Measurements from ENCODE around the gene ZNF160. TPM values are rescaled to one million over a fixed set of nuclear protein-coding genes. Genes with fewer than 3 reads are reported as not detected.

The ZNF160 gene
- total RNA-seq, 2 donors from 2014 or later: 25.2 to 30.4 TPM

GRCh38 chr19:53082929-53083328 lies 20.3 kb downstream of the ZNF160 start:
- H3K4me1 Mint-ChIP-seq (ENCODE audit: low read depth): no peaks in the 10 kb centered on the region

GRCh38 chr19:53079313-53079924 lies 23.8 kb downstream of the ZNF160 start:
- no peak for DNase-seq
- no peaks in the 10 kb centered on the region for H3K27me3 Mint-ChIP-seq (ENCODE audit: low read depth)
- ATAC-seq (replicated peaks in 1 of 2): no peak
- no peaks in the 10 kb centered on the region for H3K4me1 Mint-ChIP-seq (ENCODE audit: low read depth)
- H3K27ac Mint-ChIP-seq: no peak overlapping the region
- peaks cover 58 to 88% of the 10 kb centered on the region in 2 donors for H3K36me3 Mint-ChIP-seq (ENCODE audit: insufficient read depth in 2 of 2)
- H3K4me3 Mint-ChIP-seq: no peak overlapping the region
- H3K9me3 Mint-ChIP-seq: peaks cover 12 to 37% of the 10 kb centered on the region in 2 donors

More at GRCh38 chr19:53082929-53083328, 20.3 kb downstream of the ZNF160 start:
- no peak overlapping the region for H3K27ac Mint-ChIP-seq
- H3K9me3 Mint-ChIP-seq: peaks cover 10 to 25% of the 10 kb centered on the region in 2 donors
- H3K4me3 Mint-ChIP-seq: no peak overlapping the region
- DNase-seq (no peak), ATAC-seq (replicated peaks in 1 of 2) (no peak)
- peaks cover 62 to 83% of the 10 kb centered on the region in 2 donors for H3K36me3 Mint-ChIP-seq (ENCODE audit: insufficient read depth in 2 of 2)
- H3K27me3 Mint-ChIP-seq (ENCODE audit: low read depth): no peaks in the 10 kb centered on the region

GRCh38 chr19:53078668-53079067 lies 24.6 kb downstream of the ZNF160 start:
- no peak for ATAC-seq (replicated peaks in 1 of 2)
- Mint-ChIP-seq H3K4me3 (no peak overlapping the region), H3K27ac (no peak overlapping the region), H3K36me3 (ENCODE audit: insufficient read depth in 2 of 2) (peaks cover 56 to 86% of the 10 kb centered on the region in 2 donors), H3K4me1 (ENCODE audit: low read depth) (no peaks in the 10 kb centered on the region), H3K27me3 (ENCODE audit: low read depth) (no peaks in the 10 kb centered on the region), H3K9me3 (peaks cover 11 to 36% of the 10 kb centered on the region in 2 donors)
- no peak for DNase-seq

- no peak overlapping the region for H3K4me3 Mint-ChIP-seq
- peaks cover 12 to 41% of the 10 kb centered on the region in 2 donors for H3K9me3 Mint-ChIP-seq
- ATAC-seq (replicated peaks in 1 of 2): no peak
- peaks cover 60 to 91% of the 10 kb centered on the region in 2 donors for H3K36me3 Mint-ChIP-seq (ENCODE audit: insufficient read depth in 2 of 2)
- DNase-seq: peak in 1 of 2 donors; percentile 10
- H3K4me1 Mint-ChIP-seq (ENCODE audit: low read depth): no peaks in the 10 kb centered on the region
- no peak overlapping the region for H3K27ac Mint-ChIP-seq
- no peaks in the 10 kb centered on the region for H3K27me3 Mint-ChIP-seq (ENCODE audit: low read depth)
Measured at GRCh38 chr19:53076984-53077383, 26.2 kb downstream of the ZNF160 start.

DNA sequence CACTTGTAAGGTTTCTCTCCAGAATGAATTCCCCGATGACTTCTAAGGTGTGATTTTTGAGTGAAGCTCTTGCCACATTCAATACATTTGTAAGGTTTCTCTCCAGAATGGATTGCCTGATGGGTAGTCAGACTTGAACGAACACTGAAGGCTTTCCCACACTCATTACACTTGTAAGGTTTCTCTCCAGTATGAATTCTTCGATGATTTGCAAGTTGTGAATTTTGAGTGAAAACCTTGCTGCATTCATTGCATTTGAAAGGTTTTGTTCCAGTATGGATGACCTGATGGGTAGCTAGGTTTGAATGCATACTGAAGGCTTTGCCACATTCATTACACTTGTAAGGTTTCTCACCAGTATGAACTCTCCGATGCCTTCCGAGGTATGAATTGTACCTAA lies 34.4 kb downstream of the ZNF160 start:
- no peak for ATAC-seq (replicated peaks in 1 of 2)
- no peak for DNase-seq
- peaks cover 28 to 39% of the 10 kb centered on the region in 2 donors for H3K9me3 Mint-ChIP-seq
- peaks cover 45 to 72% of the 10 kb centered on the region in 2 donors for H3K36me3 Mint-ChIP-seq (ENCODE audit: insufficient read depth in 2 of 2)
- H3K27me3 Mint-ChIP-seq (ENCODE audit: low read depth): no peaks in the 10 kb centered on the region
- no peaks in the 10 kb centered on the region for H3K4me1 Mint-ChIP-seq (ENCODE audit: low read depth)
- H3K4me3 Mint-ChIP-seq: no peak overlapping the region
- peak overlapping the region; percentile 57 for H3K27ac Mint-ChIP-seq

DNA sequence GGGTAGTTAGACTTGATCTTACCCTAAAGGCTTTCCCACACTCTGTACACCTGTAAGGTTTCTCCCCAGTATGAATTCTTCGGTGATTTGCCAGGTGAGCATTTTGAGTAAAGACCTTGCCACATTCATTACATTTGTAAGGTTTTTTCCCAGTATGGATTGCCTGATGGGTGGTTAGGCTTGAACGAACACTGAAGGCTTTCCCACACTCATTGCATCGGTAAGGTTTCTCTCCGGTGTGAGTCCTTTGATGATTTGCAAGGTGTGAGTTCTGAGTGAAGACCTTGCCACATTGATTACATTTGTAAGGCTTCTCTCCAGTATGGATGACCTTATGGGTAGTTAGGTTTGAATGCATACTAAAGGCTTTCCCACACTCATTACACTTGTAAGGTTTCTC lies 35.0 kb downstream of the ZNF160 start:
- Mint-ChIP-seq H3K27ac (no peak overlapping the region), H3K4me3 (no peak overlapping the region), H3K4me1 (ENCODE audit: low read depth) (no peaks in the 10 kb centered on the region), H3K36me3 (ENCODE audit: insufficient read depth in 2 of 2) (peaks cover 42 to 70% of the 10 kb centered on the region in 2 donors), H3K27me3 (ENCODE audit: low read depth) (no peaks in the 10 kb centered on the region), H3K9me3 (peaks cover 28 to 38% of the 10 kb centered on the region in 2 donors)
- DNase-seq (no peak), ATAC-seq (replicated peaks in 1 of 2) (no peak)

GRCh38 chr19:53057904-53058580 lies 45.2 kb downstream of the ZNF160 start:
- ATAC-seq (replicated peaks in 1 of 2) (peak in 1 of 2 donors; percentile 39), DNase-seq (peak; percentile 15 to 16)
- Mint-ChIP-seq H3K4me3 (peak overlapping the region in 1 of 2 donors; percentile 44), H3K27ac (no peak overlapping the region), H3K27me3 (ENCODE audit: low read depth) (peaks cover 7% of the 10 kb centered on the region), H3K4me1 (ENCODE audit: low read depth) (no peaks in the 10 kb centered on the region), H3K36me3 (ENCODE audit: insufficient read depth in 2 of 2) (peaks cover 26 to 28% of the 10 kb centered on the region in 2 donors), H3K9me3 (peaks cover 10 to 32% of the 10 kb centered on the region in 2 donors)

DNA sequence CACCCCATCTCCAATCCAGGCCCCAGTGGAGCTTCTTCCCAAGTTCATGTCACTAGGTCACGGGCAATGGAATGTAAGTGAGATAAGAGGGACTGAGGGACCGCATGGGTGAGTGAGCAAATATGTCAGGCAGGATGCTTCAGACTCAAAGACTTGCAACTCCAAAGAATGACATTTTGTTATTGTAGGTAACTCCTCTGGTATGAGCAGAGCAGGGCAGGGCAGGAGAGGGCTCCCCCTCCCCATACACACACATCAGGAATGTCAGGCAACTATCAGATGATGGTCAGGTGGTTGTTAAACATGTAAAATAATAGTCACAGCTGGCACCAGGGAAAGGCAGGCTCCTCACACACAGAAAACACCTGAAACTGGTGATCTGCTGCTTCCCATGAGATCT lies 48.1 kb downstream of the ZNF160 start:
- Mint-ChIP-seq H3K4me3 (no peak overlapping the region), H3K27me3 (ENCODE audit: low read depth) (peaks cover 7% of the 10 kb centered on the region), H3K4me1 (ENCODE audit: low read depth) (no peaks in the 10 kb centered on the region), H3K27ac (no peak overlapping the region), H3K36me3 (ENCODE audit: insufficient read depth in 2 of 2) (peaks cover 17 to 21% of the 10 kb centered on the region in 2 donors), H3K9me3 (peaks cover 8 to 28% of the 10 kb centered on the region in 2 donors)
- DNase-seq: no peak
- ATAC-seq (replicated peaks in 1 of 2): no peak

GRCh38 chr19:53047379-53047778 lies 55.8 kb downstream of the ZNF160 start:
- no peak for DNase-seq
- Mint-ChIP-seq H3K36me3 (ENCODE audit: insufficient read depth in 2 of 2) (peaks cover 8 to 16% of the 10 kb centered on the region in 2 donors), H3K4me3 (no peak overlapping the region), H3K27ac (no peak overlapping the region), H3K9me3 (peaks cover 5 to 15% of the 10 kb centered on the region in 2 donors), H3K4me1 (ENCODE audit: low read depth) (no peaks in the 10 kb centered on the region), H3K27me3 (ENCODE audit: low read depth) (no peaks in the 10 kb centered on the region)
- no peak for ATAC-seq (replicated peaks in 1 of 2)

DNA sequence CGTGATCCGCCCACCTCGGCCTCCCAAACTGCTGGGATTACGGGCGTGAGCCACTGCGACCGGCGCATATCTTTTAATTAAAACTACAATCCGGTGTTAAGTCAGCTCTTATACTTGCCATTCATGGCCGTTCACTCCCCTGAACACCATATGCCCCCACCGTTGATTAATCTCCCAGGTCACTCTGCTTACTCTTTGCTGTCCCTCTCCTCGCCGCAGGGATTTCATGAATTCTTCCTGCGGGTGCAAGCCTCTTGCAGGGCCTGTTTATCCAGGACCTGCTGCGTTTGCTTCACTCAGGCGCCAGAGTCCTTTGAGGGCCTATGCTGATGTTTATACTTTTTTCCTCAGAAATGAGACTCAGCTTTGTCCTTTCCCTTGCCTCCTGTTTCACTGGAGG lies 57.7 kb downstream of the ZNF160 start:
- H3K27me3 Mint-ChIP-seq (ENCODE audit: low read depth): no peaks in the 10 kb centered on the region

GRCh38 chr19:53041366-53041765 lies 61.9 kb downstream of the ZNF160 start:
- H3K4me3 Mint-ChIP-seq: no peak overlapping the region
- H3K27me3 Mint-ChIP-seq (ENCODE audit: low read depth): peaks cover 9% of the 10 kb centered on the region

More for the DNA sequence above, 57.7 kb downstream of the ZNF160 start:
- no peak for ATAC-seq (replicated peaks in 1 of 2)
- Mint-ChIP-seq H3K36me3 (ENCODE audit: insufficient read depth in 2 of 2) (peaks cover 12 to 21% of the 10 kb centered on the region in 2 donors), H3K4me3 (no peak overlapping the region), H3K9me3 (peaks cover 7 to 14% of the 10 kb centered on the region in 2 donors), H3K27ac (no peak overlapping the region), H3K4me1 (ENCODE audit: low read depth) (no peaks in the 10 kb centered on the region)
- DNase-seq: no peak

DNA sequence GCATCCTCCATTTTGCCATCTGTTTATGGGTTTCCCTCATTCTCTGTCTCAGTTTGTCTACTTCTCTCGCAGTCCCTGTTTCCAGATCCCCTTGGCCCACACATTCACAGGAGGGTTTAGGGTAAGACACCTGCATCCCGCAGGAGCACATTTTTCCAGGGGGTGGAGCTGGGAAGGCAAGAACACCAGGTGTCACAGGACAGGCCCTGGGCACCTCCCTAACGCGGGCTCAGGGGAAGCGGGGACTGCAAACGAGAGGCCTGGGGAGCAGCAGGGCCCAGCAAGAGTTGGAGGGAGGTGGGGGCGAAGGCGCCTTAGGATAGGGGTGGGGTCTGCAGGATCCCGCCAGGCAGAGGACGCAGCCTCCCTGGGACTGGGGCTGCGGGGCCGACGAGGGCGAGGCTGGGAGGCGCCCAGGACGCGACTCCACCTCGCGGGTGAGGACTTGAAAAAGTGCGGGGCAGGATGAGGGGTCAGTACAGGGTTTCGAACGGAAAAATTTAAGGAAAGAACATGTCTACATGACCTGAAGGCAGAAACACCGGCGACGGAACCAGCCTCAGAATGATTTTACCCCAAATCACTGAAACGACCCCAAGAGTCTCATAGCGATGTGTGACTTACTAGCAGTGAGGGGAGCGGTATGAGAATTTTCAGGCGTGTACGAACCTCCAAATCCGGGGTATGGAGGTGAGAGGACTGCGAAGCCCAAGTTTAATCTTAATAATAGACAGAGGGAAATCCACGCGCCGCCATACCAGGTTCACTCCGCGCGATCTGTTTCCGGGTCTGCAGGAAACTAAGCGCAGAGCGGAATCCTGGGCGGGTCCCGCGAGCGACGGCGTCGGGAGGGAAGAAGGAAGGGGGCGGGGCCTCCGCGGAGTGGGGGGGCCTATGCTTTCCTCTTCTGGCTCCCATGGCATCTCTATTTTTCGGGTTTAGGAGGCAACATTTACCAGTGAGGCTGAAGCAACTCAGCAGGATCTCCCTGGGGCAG lies 65.8 kb downstream of the ZNF160 start:
- Mint-ChIP-seq H3K36me3 (ENCODE audit: insufficient read depth in 2 of 2) (peaks cover 21 to 30% of the 10 kb centered on the region in 2 donors), H3K27me3 (ENCODE audit: low read depth) (peaks cover 10% of the 10 kb centered on the region), H3K27ac (no peak overlapping the region), H3K4me1 (ENCODE audit: low read depth) (peaks cover 5% of the 10 kb centered on the region), H3K9me3 (peaks cover 18 to 29% of the 10 kb centered on the region in 2 donors), H3K4me3 (peak overlapping the region; percentile 43 to 46)
- peak; percentile 14 to 17 for DNase-seq
- peak in 1 of 2 donors; percentile 18 for ATAC-seq (replicated peaks in 1 of 2)

More at GRCh38 chr19:53041366-53041765, 61.9 kb downstream of the ZNF160 start:
- Mint-ChIP-seq H3K27ac (no peak overlapping the region), H3K4me1 (ENCODE audit: low read depth) (peaks cover 5% of the 10 kb centered on the region), H3K9me3 (peaks cover 14 to 21% of the 10 kb centered on the region in 2 donors), H3K36me3 (ENCODE audit: insufficient read depth in 2 of 2) (peaks cover 19 to 27% of the 10 kb centered on the region in 2 donors)
- no peak for ATAC-seq (replicated peaks in 1 of 2)
- DNase-seq: no peak

All from activated T-cell treated with anti-CD3 and anti-CD28 coated beads, Interleukin-2, amount 50 U/mL, for 72 hours (primary cell).